ACC112 (cell line): ENCODE data around the gene PLXDC2.
"Not testable (repeated sequence)": the region's sequence is repeated elsewhere in the genome, so short reads cannot be mapped to it uniquely, and the experiment has no call there.

Experiments
- H2AFZ ChIP-seq: fragments of 200-600 bp; sonication (generic); one replicate; pipeline ENCODE4 v1.6.0; 2017; ENCODE audit warnings: antibody characterized with exemption, low read length; ENCODE audit not compliant: unreplicated experiment
- H3K27ac ChIP-seq: fragments of 200-600 bp; sonication (generic); 2 replicates; pipeline ENCODE4 v1.5.1; 2014; ENCODE audit warnings: low read depth, mild to moderate bottlenecking, antibody characterized with exemption, low read length, moderate library complexity
- H3K27me3 ChIP-seq: fragments of 200-600 bp; sonication (generic); 2 replicates; pipeline ENCODE4 v1.6.1; 2014; ENCODE audit warnings: mild to moderate bottlenecking, antibody characterized with exemption, low read length, moderate library complexity, mixed read lengths; ENCODE audit not compliant: insufficient read depth
- H3K36me3 ChIP-seq: fragments of 200-600 bp; sonication (generic); 2 replicates; pipeline ENCODE4 v1.6.1; 2016; ENCODE audit warnings: mild to moderate bottlenecking, antibody characterized with exemption, low read length, moderate library complexity, mixed read lengths; ENCODE audit not compliant: insufficient read depth
- H3K4me1 ChIP-seq: fragments of 200-600 bp; sonication (generic); one replicate; pipeline ENCODE4 v1.6.1; 2016; ENCODE audit warnings: low read length, mixed read lengths; ENCODE audit not compliant: insufficient read depth, unreplicated experiment, control insufficient read depth
- H3K4me3 ChIP-seq: fragments of 200-600 bp; sonication (generic); 2 replicates; pipeline ENCODE4 v1.5.1; 2014; ENCODE audit warnings: mild to moderate bottlenecking, low read depth, low read length
- H3K79me2 ChIP-seq: fragments of 200-600 bp; sonication (generic); one replicate; pipeline ENCODE4 v1.6.0; 2016; ENCODE audit warnings: low read length; ENCODE audit not compliant: control insufficient read depth, unreplicated experiment, insufficient read depth

PLXDC2 gene

GRCh38 chr10:20041931-20042330 lies 225.7 kb downstream of the PLXDC2 start:
- Histone ChIP-seq H3K79me2 (no peaks in the 10 kb centered on the region), H3K36me3 (no peaks in the 10 kb centered on the region), H2AFZ (no peak overlapping the region), H3K27ac (no peak overlapping the region), H3K4me3 (no peak overlapping the region), H3K4me1 (no peaks in the 10 kb centered on the region), H3K27me3 (no peaks in the 10 kb centered on the region)

GRCh38 chr10:20045100-20045499 lies 228.9 kb downstream of the PLXDC2 start:
- H3K27me3 ChIP-seq, H2AFZ ChIP-seq, H3K4me3 ChIP-seq, H3K79me2 ChIP-seq, H3K27ac ChIP-seq, H3K4me1 ChIP-seq, H3K36me3 ChIP-seq: not testable (repeated sequence)

GRCh38 chr10:20048161-20048560 lies 231.9 kb downstream of the PLXDC2 start:
- H3K27me3 ChIP-seq: no peaks in the 10 kb centered on the region

GRCh38 chr10:20058135-20058534 lies 241.9 kb downstream of the PLXDC2 start:
- no peak overlapping the region for H2AFZ ChIP-seq
- H3K27ac ChIP-seq: no peak overlapping the region
- H3K36me3 ChIP-seq: no peaks in the 10 kb centered on the region
- no peaks in the 10 kb centered on the region for H3K4me1 ChIP-seq
- H3K79me2 ChIP-seq: no peaks in the 10 kb centered on the region
- no peaks in the 10 kb centered on the region for H3K27me3 ChIP-seq
- no peak overlapping the region for H3K4me3 ChIP-seq

More at GRCh38 chr10:20048161-20048560, 231.9 kb downstream of the PLXDC2 start:
- Histone ChIP-seq H3K36me3 (no peaks in the 10 kb centered on the region), H2AFZ (no peak overlapping the region), H3K4me3 (no peak overlapping the region), H3K79me2 (no peaks in the 10 kb centered on the region), H3K4me1 (no peaks in the 10 kb centered on the region), H3K27ac (no peak overlapping the region)

- Histone ChIP-seq H3K4me1 (no peaks in the 10 kb centered on the region), H3K27me3 (no peaks in the 10 kb centered on the region), H2AFZ (no peak overlapping the region), H3K36me3 (no peaks in the 10 kb centered on the region), H3K27ac (no peak overlapping the region), H3K79me2 (no peaks in the 10 kb centered on the region), H3K4me3 (no peak overlapping the region)
These were observed 243.0 kb downstream of the PLXDC2 start for GRCh38 chr10:20059084-20059835.

- H3K4me3 ChIP-seq: no peak overlapping the region
- no peak overlapping the region for H3K27ac ChIP-seq
- no peaks in the 10 kb centered on the region for H3K79me2 ChIP-seq
- H3K36me3 ChIP-seq: no peaks in the 10 kb centered on the region
- H3K27me3 ChIP-seq: no peaks in the 10 kb centered on the region
- no peak overlapping the region for H2AFZ ChIP-seq
- no peaks in the 10 kb centered on the region for H3K4me1 ChIP-seq
These were observed 249.6 kb downstream of the PLXDC2 start for GRCh38 chr10:20065814-20066213.

- Histone ChIP-seq H3K27me3 (no peaks in the 10 kb centered on the region), H3K36me3 (no peaks in the 10 kb centered on the region), H2AFZ (no peak overlapping the region), H3K27ac (no peak overlapping the region), H3K79me2 (no peaks in the 10 kb centered on the region), H3K4me1 (no peaks in the 10 kb centered on the region), H3K4me3 (no peak overlapping the region)
These were observed 256.9 kb downstream of the PLXDC2 start for GRCh38 chr10:20073167-20073566.

GRCh38 chr10:20075713-20076112 lies 259.5 kb downstream of the PLXDC2 start:
- no peak overlapping the region for H3K4me3 ChIP-seq
- no peaks in the 10 kb centered on the region for H3K36me3 ChIP-seq
- H2AFZ ChIP-seq: no peak overlapping the region
- no peak overlapping the region for H3K27ac ChIP-seq
- no peaks in the 10 kb centered on the region for H3K27me3 ChIP-seq
- no peaks in the 10 kb centered on the region for H3K4me1 ChIP-seq
- H3K79me2 ChIP-seq: no peaks in the 10 kb centered on the region

GRCh38 chr10:20084451-20084850 lies 268.2 kb downstream of the PLXDC2 start:
- Histone ChIP-seq H2AFZ (no peak overlapping the region), H3K4me1 (no peaks in the 10 kb centered on the region), H3K4me3 (no peak overlapping the region), H3K36me3 (no peaks in the 10 kb centered on the region), H3K27ac (no peak overlapping the region), H3K27me3 (no peaks in the 10 kb centered on the region), H3K79me2 (no peaks in the 10 kb centered on the region)

GRCh38 chr10:20085115-20085514 lies 268.9 kb downstream of the PLXDC2 start:
- no peak overlapping the region for H2AFZ ChIP-seq
- H3K36me3 ChIP-seq: no peaks in the 10 kb centered on the region
- no peaks in the 10 kb centered on the region for H3K4me1 ChIP-seq
- no peak overlapping the region for H3K27ac ChIP-seq
- H3K79me2 ChIP-seq: no peaks in the 10 kb centered on the region
- H3K4me3 ChIP-seq: no peak overlapping the region
- no peaks in the 10 kb centered on the region for H3K27me3 ChIP-seq

GRCh38 chr10:20087353-20087752 lies 271.1 kb downstream of the PLXDC2 start:
- H2AFZ ChIP-seq: no peak overlapping the region
- no peaks in the 10 kb centered on the region for H3K4me1 ChIP-seq
- no peaks in the 10 kb centered on the region for H3K27me3 ChIP-seq
- no peak overlapping the region for H3K4me3 ChIP-seq
- H3K27ac ChIP-seq: no peak overlapping the region
- no peaks in the 10 kb centered on the region for H3K36me3 ChIP-seq
- no peaks in the 10 kb centered on the region for H3K79me2 ChIP-seq
